Neuronal stem cell (in vitro differentiated cells): ENCODE results near the gene ZFP62.

ENCODE experiments used
- DNase-seq: peaks from one replicate; pipeline ENCODE4 v3.0.0-alpha.2; 2013; ENCODE audit warnings: low spot score
- H2AFZ ChIP-seq: one replicate; pipeline ENCODE4 v1.6.1; 2013; ENCODE audit warnings: mild to moderate bottlenecking, low read length, inconsistent platforms
- H2AK5ac ChIP-seq: 2 replicates; pipeline ENCODE4 v1.6.1; 2013; ENCODE audit warnings: low read depth, mild to moderate bottlenecking, inconsistent platforms, low read length, moderate library complexity, mixed read lengths
- H2BK120ac ChIP-seq: 2 replicates; pipeline ENCODE4 v1.6.1; 2013; ENCODE audit warnings: low read depth, mild to moderate bottlenecking, inconsistent platforms, low read length, moderate library complexity, mixed read lengths
- H2BK12ac ChIP-seq: one replicate; pipeline ENCODE4 v1.6.1; 2013; ENCODE audit warnings: low read length, inconsistent platforms
- H2BK15ac ChIP-seq: 2 replicates; pipeline ENCODE4 v1.6.1; 2013; ENCODE audit warnings: mild to moderate bottlenecking, low read length, inconsistent platforms, mixed read lengths
- H2BK5ac ChIP-seq: one replicate; pipeline ENCODE4 v1.6.1; 2013; ENCODE audit warnings: inconsistent platforms, mild to moderate bottlenecking, low read length, moderate library complexity
- H3K14ac ChIP-seq: one replicate; pipeline ENCODE4 v1.6.1; 2013; ENCODE audit warnings: low read length, inconsistent platforms
- H3K18ac ChIP-seq: 2 replicates; pipeline ENCODE4 v1.6.1; 2013; ENCODE audit warnings: low read length, inconsistent platforms
- H3K23ac ChIP-seq: 2 replicates; pipeline ENCODE4 v1.6.1; 2013; ENCODE audit warnings: low read depth, mild to moderate bottlenecking, mixed read lengths, low read length, inconsistent platforms; ENCODE audit not compliant: poor library complexity
- H3K27ac ChIP-seq: replicated peaks from 3 replicates; pipeline ENCODE4 v1.5.1; 2013; ENCODE audit warnings: low read length, inconsistent platforms
- H3K27me3 ChIP-seq, 3 experiments: 2 replicates each; pipeline ENCODE4 v1.6.1; 2013; ENCODE audit warnings: low read length in 3 of 3, mild to moderate bottlenecking in 2 of 3, inconsistent platforms in 1 of 3, low read depth in 1 of 3, mixed read lengths in 1 of 3, moderate library complexity in 1 of 3; ENCODE audit not compliant: control insufficient read depth in 3 of 3, insufficient read depth in 3 of 3
- H3K36me3 ChIP-seq, 2 donors: replicated peaks in 1 of 2; 2 replicates each; pipeline ENCODE4 v1.6.1; 2013; ENCODE audit warnings: low read length in 2 of 2; ENCODE audit not compliant: control insufficient read depth in 2 of 2, insufficient read depth in 2 of 2
- H3K4ac ChIP-seq: 2 replicates; pipeline ENCODE4 v1.6.1; 2013; ENCODE audit warnings: inconsistent platforms, mild to moderate bottlenecking, low read length, moderate library complexity
- H3K4me1 ChIP-seq, 2 donors: 1 replicate in 1 of 2; 2 replicates in 1 of 2; pipeline ENCODE4 v1.6.1; 2013; ENCODE audit warnings: low read length in 2 of 2, low read depth in 1 of 2; ENCODE audit not compliant: control insufficient read depth in 2 of 2, insufficient read depth in 1 of 2
- H3K4me2 ChIP-seq: one replicate; pipeline ENCODE4 v1.6.1; 2013; ENCODE audit warnings: mild to moderate bottlenecking, low read length, inconsistent platforms; ENCODE audit not compliant: insufficient read depth, poor library complexity, severe bottlenecking
- H3K4me3 ChIP-seq, 2 donors: 2 replicates each; pipeline ENCODE4 v1.5.1; 2013; ENCODE audit warnings: low read length in 2 of 2, mild to moderate bottlenecking in 2 of 2, inconsistent platforms in 1 of 2, moderate library complexity in 1 of 2
- H3K79me1 ChIP-seq: one replicate; pipeline ENCODE4 v1.6.1; 2013; ENCODE audit warnings: low read depth, mild to moderate bottlenecking, inconsistent platforms, low read length, moderate library complexity
- H3K9ac ChIP-seq: one replicate; pipeline ENCODE4 v1.6.1; 2013; ENCODE audit warnings: mild to moderate bottlenecking, low read depth, low read length, inconsistent platforms; ENCODE audit not compliant: poor library complexity
- H3K9me3 ChIP-seq, 2 donors: replicated peaks in 1 of 2; 2 replicates each; pipeline versions ENCODE3 to v1.6.1; 2013; ENCODE audit warnings: low read length in 2 of 2, mild to moderate bottlenecking in 2 of 2, inconsistent platforms in 1 of 2, low read depth in 1 of 2, mixed read lengths in 1 of 2, moderate library complexity in 1 of 2; ENCODE audit not compliant: control insufficient read depth in 2 of 2, insufficient read depth in 1 of 2
- H4K8ac ChIP-seq: one replicate; pipeline ENCODE4 v1.6.1; 2013; ENCODE audit warnings: low read depth, mild to moderate bottlenecking, inconsistent platforms, low read length, moderate library complexity
- H4K91ac ChIP-seq: one replicate; pipeline ENCODE4 v1.6.1; 2013; ENCODE audit warnings: low read length, low read depth, mild to moderate bottlenecking, inconsistent platforms; ENCODE audit not compliant: poor library complexity
- WGBS, 2 donors: extraction: QIAGEN DNeasy Blood & Tissue Kit; methylation state at CpG; one replicate each; pipeline ENCODE4 v1.1.7; 2013; ENCODE audit warnings: missing lambda C conversion rate in 2 of 2, mixed read lengths in 1 of 2; ENCODE audit not compliant: insufficient read length in 2 of 2, insufficient replicate concordance in 1 of 2; ENCODE audit errors: extremely low coverage in 2 of 2; 5-methylcytosine and 5-hydroxymethylcytosine counted together

The ZFP62 gene

DNA sequence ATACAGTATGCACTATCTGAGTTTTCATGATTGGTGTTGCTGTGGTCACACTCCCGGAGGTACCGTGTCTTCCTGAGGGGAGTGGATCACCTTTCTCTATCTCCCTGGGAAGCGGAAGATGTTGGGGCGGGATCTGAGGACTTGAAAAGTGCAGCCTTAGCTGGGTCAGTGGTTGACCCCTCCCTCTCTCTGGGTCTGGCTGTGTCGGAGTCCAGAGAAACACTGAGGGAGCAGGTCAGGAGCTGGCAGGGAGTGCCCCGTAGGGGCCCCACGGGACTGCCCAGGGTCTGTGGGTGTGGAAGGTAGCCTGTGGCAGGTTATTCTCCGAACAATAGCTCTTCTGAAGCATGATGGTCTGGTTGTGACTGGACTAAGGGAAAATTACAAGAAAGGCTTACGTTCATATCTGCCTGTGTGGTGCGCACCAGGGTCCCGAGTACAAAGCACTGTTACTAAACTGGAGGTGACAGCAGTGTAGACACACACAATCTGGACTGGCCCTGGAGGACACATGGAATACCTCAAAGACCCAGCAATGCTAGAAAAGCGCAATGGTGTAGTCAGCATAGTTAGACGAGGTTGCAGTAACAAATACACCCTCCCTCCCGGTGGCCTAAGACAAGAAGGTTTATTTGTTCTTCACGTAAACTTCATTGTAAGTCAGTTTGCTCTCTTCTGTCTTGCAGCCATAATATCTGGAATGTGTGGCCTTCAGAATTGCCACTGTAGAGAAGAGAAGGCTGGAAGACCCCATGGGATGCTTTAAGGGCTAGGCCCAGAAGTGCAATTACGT is 9.4 kb upstream of the ZFP62 start:
- Histone ChIP-seq H3K14ac (no peak overlapping the region), H2BK15ac (no peak overlapping the region), H3K23ac (no peak overlapping the region), H3K4me3 (no peak overlapping the region), H4K8ac (no peak overlapping the region), H3K9ac (no peak overlapping the region), H4K91ac (no peak overlapping the region), H3K79me1 (no peaks in the 10 kb centered on the region), H3K27me3 (peaks cover 0 to 24% (median 0%) of the 10 kb centered on the region in 3 experiments), H3K18ac (no peak overlapping the region), H2AFZ (no peak overlapping the region), H3K27ac (no peak overlapping the region), H3K36me3 (no peaks in the 10 kb centered on the region), H2BK12ac (no peak overlapping the region), H2BK5ac (no peak overlapping the region), H3K9me3 (no peaks in the 10 kb centered on the region), H2AK5ac (no peak overlapping the region), H3K4me1 (peaks cover 2 to 6% of the 10 kb centered on the region in 2 donors), H3K4ac (no peak overlapping the region), H3K4me2 (no peak overlapping the region), H2BK120ac (no peak overlapping the region)
- no peak for DNase-seq
- WGBS, 2 donors = no CpG with 5 or more reads among the region's 16 CpGs

DNA sequence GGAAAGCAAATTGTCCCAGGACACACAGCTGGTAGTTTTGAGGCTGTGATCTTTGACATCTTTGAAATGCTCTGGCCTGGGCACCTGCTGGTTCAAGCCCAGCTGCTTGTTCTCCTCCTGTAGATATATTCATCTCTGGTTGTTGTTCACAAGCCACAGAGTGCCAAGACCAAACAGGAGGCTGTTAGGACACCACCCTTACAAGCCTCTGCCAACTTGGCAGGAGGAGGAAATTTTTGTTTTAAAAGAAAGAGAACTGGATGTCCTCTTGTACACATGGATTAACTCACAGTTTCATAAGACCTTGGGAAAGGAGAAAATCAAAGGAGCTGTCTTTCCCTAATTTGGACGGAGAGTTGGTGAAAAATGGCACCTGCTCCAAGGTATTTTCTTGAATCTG is 8.5 kb upstream of the ZFP62 start:
- peaks cover 0 to 18% (median 0%) of the 10 kb centered on the region in 3 experiments for H3K27me3 ChIP-seq
- H2AK5ac ChIP-seq = no peak overlapping the region
- H3K36me3 ChIP-seq = no peaks in the 10 kb centered on the region
- no peak overlapping the region for H3K27ac ChIP-seq
- no peaks in the 10 kb centered on the region for H3K79me1 ChIP-seq
- H2AFZ ChIP-seq = no peak overlapping the region
- no peak overlapping the region for H2BK120ac ChIP-seq
- H4K91ac ChIP-seq = no peak overlapping the region
- H3K4me2 ChIP-seq = no peak overlapping the region
- H3K4me3 ChIP-seq = no peak overlapping the region
- H3K4me1 ChIP-seq = peaks cover 2 to 6% of the 10 kb centered on the region in 2 donors
- no peak for DNase-seq
- WGBS, 2 donors = no CpG with 5 or more reads among the region's 1 CpG
- H4K8ac ChIP-seq = no peak overlapping the region
- no peak overlapping the region for H3K4ac ChIP-seq
- no peak overlapping the region for H3K9ac ChIP-seq
- H3K18ac ChIP-seq = no peak overlapping the region
- H2BK15ac ChIP-seq = no peak overlapping the region
- no peak overlapping the region for H2BK12ac ChIP-seq
- H3K14ac ChIP-seq = no peak overlapping the region
- no peak overlapping the region for H3K23ac ChIP-seq
- H3K9me3 ChIP-seq = no peaks in the 10 kb centered on the region
- no peak overlapping the region for H2BK5ac ChIP-seq

DNA sequence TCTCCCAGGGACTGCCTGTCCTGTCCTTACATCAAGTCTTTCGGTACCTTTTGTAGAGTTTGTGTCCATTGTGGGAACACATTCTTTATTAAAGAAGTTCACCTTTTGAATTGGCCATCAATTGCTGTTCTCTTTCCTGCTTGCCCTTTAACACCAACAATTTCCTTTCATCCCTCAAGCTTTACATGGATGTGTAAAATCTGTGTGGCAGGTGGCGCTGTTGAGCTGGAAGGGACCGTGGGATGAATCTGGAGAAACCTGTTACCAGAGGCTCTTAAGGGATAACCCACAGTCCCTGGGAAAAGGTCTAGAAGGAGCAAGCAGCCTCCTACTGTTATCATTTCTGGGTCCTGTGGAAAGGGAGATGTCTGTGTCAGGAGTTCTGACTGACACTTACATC is 7.9 kb upstream of the ZFP62 start:
- Histone ChIP-seq H3K9ac (no peak overlapping the region), H3K23ac (no peak overlapping the region), H4K8ac (no peak overlapping the region), H3K4ac (no peak overlapping the region), H2AFZ (no peak overlapping the region), H3K9me3 (no peaks in the 10 kb centered on the region), H3K18ac (no peak overlapping the region), H3K27ac (no peak overlapping the region), H3K27me3 (peaks cover 0 to 13% (median 0%) of the 10 kb centered on the region in 3 experiments), H2AK5ac (no peak overlapping the region), H2BK120ac (no peak overlapping the region), H2BK5ac (no peak overlapping the region), H4K91ac (no peak overlapping the region), H3K4me3 (no peak overlapping the region), H3K14ac (no peak overlapping the region), H2BK12ac (no peak overlapping the region), H3K79me1 (no peaks in the 10 kb centered on the region), H2BK15ac (no peak overlapping the region), H3K4me1 (peaks cover 2 to 4% of the 10 kb centered on the region in 2 donors), H3K36me3 (no peaks in the 10 kb centered on the region), H3K4me2 (no peak overlapping the region)
- peak; percentile 82 for DNase-seq
- no CpG with 5 or more reads among the region's 3 CpGs for WGBS, 2 donors

DNA sequence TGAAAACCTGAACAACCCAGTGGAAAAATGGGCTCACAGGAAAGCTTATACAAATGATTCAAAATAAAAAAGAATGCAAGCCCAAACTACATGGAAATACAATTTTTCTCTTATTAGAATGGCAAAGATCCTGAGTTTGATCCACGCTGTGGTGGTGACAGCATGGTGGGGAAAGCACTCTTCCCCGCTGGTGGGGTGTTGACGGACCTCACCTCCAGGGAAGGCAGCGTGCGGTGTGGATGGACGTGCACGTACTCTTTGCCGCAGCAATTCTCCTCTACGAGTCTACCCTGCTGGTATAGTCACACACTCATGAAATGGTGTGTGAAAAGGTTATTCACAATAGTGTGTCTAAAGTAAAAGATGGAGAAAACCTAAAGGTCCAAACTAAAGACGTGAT is 5.9 kb upstream of the ZFP62 start:
- H2AK5ac ChIP-seq = no peak overlapping the region
- H2BK15ac ChIP-seq = no peak overlapping the region
- H3K4ac ChIP-seq = no peak overlapping the region
- no CpG with 5 or more reads among the region's 10 CpGs for WGBS, 2 donors
- no peak overlapping the region for H3K4me3 ChIP-seq
- H3K4me2 ChIP-seq = no peak overlapping the region
- H2BK5ac ChIP-seq = no peak overlapping the region
- no peak overlapping the region for H2BK120ac ChIP-seq
- H3K14ac ChIP-seq = no peak overlapping the region
- H3K27ac ChIP-seq = no peak overlapping the region
- no peak for DNase-seq
- no peaks in the 10 kb centered on the region for H3K79me1 ChIP-seq
- no peak overlapping the region for H3K18ac ChIP-seq
- H4K8ac ChIP-seq = no peak overlapping the region
- H3K36me3 ChIP-seq = no peaks in the 10 kb centered on the region
- H3K9ac ChIP-seq = no peak overlapping the region
- H3K23ac ChIP-seq = no peak overlapping the region
- H2BK12ac ChIP-seq = no peak overlapping the region
- H2AFZ ChIP-seq = no peak overlapping the region
- no peak overlapping the region for H4K91ac ChIP-seq
- H3K27me3 ChIP-seq = peaks cover 0 to 12% (median 0%) of the 10 kb centered on the region in 3 experiments
- H3K4me1 ChIP-seq = no peaks in the 10 kb centered on the region
- H3K9me3 ChIP-seq = no peaks in the 10 kb centered on the region
